ENCODE measurements around the gene HINFP.

- TF ChIP-seq CTCF (IDR thresholded peaks at IDR 0.05; ENCODE audit: borderline replicate concordance, extremely low read depth, low read length, poor library complexity, severe bottlenecking) (no peak), EZH2 (IDR thresholded peaks at IDR 0.05; ENCODE audit: borderline replicate concordance, low read depth, low read length, severe bottlenecking) (no peak)
Measured at GRCh38 chr11:119149018-119149785, 27.8 kb downstream of the HINFP start, which contains the start of gene ABCG4.

All from DND-41 (cell line).